ENCODE measurements around the gene ANKS6. TPM values are rescaled to one million over a fixed set of nuclear protein-coding genes. Genes with fewer than 3 reads are reported as not detected.

ANKS6 gene
- total and polyA plus RNA-seq, 11 donors: 1.9 to 8.0 (median 3.7) TPM

DNA sequence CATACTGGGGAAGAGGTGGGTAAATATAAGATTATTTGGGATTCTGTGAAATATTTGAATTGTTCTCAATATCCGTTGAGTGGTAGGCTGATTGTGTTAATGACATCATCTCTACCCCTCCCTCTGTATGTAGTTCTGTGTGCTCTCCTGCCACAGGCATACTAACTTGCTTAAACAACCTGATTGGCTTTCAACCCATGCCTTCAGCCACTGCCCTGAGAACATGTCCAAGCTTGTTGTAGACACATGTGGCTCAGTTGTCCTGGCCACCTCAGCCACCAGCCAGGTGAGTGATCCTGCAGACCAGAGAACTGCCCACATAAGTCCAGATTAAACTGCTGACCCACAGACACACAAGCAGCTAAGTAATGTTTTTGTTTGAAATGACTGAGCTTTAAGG, 31.1 kb downstream of the ANKS6 start:
- TF ChIP-seq, protein P1, sequence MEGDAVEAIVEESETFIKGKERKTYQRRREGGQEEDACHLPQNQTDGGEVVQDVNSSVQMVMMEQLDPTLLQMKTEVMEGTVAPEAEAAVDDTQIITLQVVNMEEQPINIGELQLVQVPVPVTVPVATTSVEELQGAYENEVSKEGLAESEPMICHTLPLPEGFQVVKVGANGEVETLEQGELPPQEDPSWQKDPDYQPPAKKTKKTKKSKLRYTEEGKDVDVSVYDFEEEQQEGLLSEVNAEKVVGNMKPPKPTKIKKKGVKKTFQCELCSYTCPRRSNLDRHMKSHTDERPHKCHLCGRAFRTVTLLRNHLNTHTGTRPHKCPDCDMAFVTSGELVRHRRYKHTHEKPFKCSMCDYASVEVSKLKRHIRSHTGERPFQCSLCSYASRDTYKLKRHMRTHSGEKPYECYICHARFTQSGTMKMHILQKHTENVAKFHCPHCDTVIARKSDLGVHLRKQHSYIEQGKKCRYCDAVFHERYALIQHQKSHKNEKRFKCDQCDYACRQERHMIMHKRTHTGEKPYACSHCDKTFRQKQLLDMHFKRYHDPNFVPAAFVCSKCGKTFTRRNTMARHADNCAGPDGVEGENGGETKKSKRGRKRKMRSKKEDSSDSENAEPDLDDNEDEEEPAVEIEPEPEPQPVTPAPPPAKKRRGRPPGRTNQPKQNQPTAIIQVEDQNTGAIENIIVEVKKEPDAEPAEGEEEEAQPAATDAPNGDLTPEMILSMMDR (IDR thresholded peaks at IDR 0.05): no peak
- TF ChIP-seq POLR2A (IDR thresholded peaks at IDR 0.05): no peak
- DNase-seq (no peak), ATAC-seq (no peak)
- Histone ChIP-seq H3K27me3 (no peaks in the 10 kb centered on the region), H3K36me3 (peaks cover 0 to 33% (median 16%) of the 10 kb centered on the region in 9 donors), H3K4me3 (no peak overlapping the region), H3K9me3 (peaks cover 0 to 14% (median 4%) of the 10 kb centered on the region in 12 donors), H3K4me1 (no peaks in the 10 kb centered on the region), H3K27ac (no peak overlapping the region)
- intact Hi-C loops (cut with DNase I): no loop called here
- WGBS, 4 donors: 87 to 100% (median 94%) methylated on average over 1 of the region's 1 CpG

DNA sequence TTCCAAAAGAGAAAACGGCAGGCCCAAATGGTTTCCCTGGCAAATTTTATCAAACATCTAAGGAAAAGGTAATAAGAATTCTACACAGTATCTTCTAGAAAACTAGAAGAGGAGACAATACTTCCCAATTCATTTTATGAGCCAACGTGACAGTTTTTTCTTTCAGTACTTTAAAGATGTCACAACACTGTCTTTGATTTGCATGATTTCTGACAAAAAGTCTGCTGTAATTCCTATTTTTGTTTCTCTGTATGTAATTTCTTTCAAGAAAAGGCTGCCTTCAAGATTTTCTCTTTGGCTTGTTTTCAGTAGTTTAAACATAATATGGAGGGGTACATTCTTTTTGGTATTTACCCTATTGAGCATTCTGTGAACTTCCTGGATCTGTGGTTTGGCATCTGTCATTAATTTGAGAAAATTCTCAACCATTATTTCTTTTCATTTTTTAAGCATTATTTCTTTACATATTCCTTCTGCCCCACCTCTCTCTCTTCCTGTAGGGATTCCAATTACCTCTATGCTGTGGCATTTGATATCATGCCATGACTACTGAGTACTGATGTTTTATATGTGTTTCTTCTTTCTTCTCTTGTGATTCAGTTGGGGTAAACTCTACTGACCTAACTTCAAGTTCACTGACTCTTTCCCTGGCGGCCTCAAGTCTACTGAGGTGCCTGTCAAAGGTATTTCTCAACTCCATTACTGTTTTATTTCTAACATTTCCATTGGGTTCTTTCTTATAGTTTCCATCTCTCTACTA, 32.2 kb downstream of the ANKS6 start:
- WGBS, 4 donors: 95 to 98% (median 96%) methylated on average over 3 of the region's 3 CpGs
- ATAC-seq (no peak), DNase-seq (no peak)
- peaks cover 0 to 15% (median 4%) of the 10 kb centered on the region in 12 donors for H3K9me3 ChIP-seq
- intact Hi-C loops (cut with DNase I): no loop called here
- peaks cover 0 to 27% (median 16%) of the 10 kb centered on the region in 9 donors for H3K36me3 ChIP-seq
- no peak for TF ChIP-seq POLR2A (IDR thresholded peaks at IDR 0.05)
- TF ChIP-seq, protein P1 (IDR thresholded peaks at IDR 0.05): no peak
- H3K4me1 ChIP-seq: no peaks in the 10 kb centered on the region
- no peaks in the 10 kb centered on the region for H3K27me3 ChIP-seq
- no peak overlapping the region for H3K27ac ChIP-seq
- H3K4me3 ChIP-seq: no peak overlapping the region

DNA sequence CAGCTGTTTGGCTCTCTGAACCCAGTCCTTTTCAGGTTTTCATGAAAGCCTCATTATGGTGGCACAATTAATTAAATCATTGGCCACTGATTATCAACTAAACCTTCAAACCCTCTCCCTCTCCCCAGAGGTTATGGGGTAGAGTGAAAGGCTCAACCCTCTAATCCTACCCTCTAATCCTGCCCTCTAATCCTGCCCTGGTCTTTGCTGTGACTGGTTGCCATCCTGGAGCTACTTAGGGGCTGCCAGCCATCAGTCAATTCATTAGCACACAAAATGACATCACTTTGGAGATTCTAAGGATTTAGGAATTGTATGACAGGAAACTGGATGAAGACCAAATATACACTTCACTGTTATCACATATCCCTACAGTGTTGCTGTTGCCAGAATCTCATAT, 36.1 kb downstream of the ANKS6 start:
- intact Hi-C loops (cut with DNase I): no loop called here
- Histone ChIP-seq H3K27ac (no peak overlapping the region), H3K9me3 (peaks cover 0 to 29% (median 7%) of the 10 kb centered on the region in 12 donors), H3K27me3 (no peaks in the 10 kb centered on the region), H3K4me3 (no peak overlapping the region), H3K36me3 (peaks cover 0 to 21% (median 0%) of the 10 kb centered on the region in 9 donors), H3K4me1 (no peaks in the 10 kb centered on the region)
- DNase-seq (no peak), ATAC-seq (no peak)
- TF ChIP-seq, protein P1 (IDR thresholded peaks at IDR 0.05): no peak
- TF ChIP-seq POLR2A (IDR thresholded peaks at IDR 0.05): no peak

DNA sequence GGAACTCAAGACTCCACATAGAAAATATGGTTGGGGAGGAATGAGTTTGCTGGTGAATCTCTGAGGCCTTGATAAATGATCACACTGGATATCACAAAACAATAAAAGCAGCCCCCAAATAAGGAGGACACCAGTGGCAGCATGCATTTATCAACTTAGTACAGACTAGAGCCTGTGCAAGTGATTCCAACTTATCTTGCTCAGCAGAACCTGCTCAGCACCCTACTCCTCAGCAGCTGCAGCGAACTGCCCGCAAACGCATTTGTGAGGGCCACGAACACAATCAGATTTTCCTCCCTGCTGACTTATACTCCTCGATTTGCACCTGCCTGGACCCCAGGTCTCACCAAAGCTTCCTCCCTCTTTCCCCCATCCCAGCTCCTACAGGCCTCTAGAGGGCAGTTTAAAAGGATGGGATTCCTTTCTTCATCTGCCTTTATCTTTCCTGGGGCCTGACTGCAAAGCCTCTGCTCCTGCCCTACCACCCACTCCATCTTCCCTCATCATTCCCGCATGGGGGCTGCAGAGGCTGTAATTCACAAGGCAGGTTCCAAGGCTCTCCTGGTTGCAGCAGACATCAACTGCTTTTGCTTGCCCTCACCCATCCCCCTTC, 41.2 kb downstream of the ANKS6 start:
- intact Hi-C loops (cut with DNase I): no loop called here
- H3K4me1 ChIP-seq: no peaks in the 10 kb centered on the region
- no peak for ATAC-seq
- H3K27me3 ChIP-seq: no peaks in the 10 kb centered on the region
- H3K9me3 ChIP-seq: peaks cover 0 to 15% (median 1%) of the 10 kb centered on the region in 12 donors
- no peak overlapping the region for H3K4me3 ChIP-seq
- peaks cover 0 to 49% (median 13%) of the 10 kb centered on the region in 9 donors for H3K36me3 ChIP-seq
- no peak for TF ChIP-seq POLR2A (IDR thresholded peaks at IDR 0.05)
- TF ChIP-seq, protein P1 (IDR thresholded peaks at IDR 0.05): no peak
- WGBS, 4 donors: 83 to 94% (median 89%) methylated on average over 6 of the region's 6 CpGs
- no peak overlapping the region for H3K27ac ChIP-seq
- no peak for DNase-seq
